Mucosa of descending colon (tissue), 3 donors: ENCODE measurements around the gene POR. TPM values are rescaled to one million over a fixed set of nuclear protein-coding genes. Genes with fewer than 3 reads are reported as not detected.

Experiments used
- ATAC-seq: fragments of 200-7000 bp; cut with Tn5 transposase; one replicate; pipeline ENCODE4 v1.9.1; 2020; ENCODE audit warnings: mild to moderate bottlenecking, moderate library complexity
- DNase-seq, 3 donors: peaks; one replicate each; pipeline ENCODE4 v3.0.0-alpha.2; 2020
- H3K36me3 ChIP-seq: fragments of 200-600 bp; one replicate; pipeline ENCODE4 v1.8.0; 2021; ENCODE audit warnings: low read depth, mild to moderate bottlenecking
- H3K4me1 ChIP-seq: fragments of 200-600 bp; one replicate; pipeline ENCODE4 v1.8.0; 2021; ENCODE audit warnings: low read depth, mild to moderate bottlenecking
- H3K4me3 ChIP-seq: fragments of 200-600 bp; one replicate; pipeline ENCODE4 v1.8.0; 2021; ENCODE audit warnings: mild to moderate bottlenecking
- H3K9me3 ChIP-seq: fragments of 200-600 bp; one replicate; pipeline ENCODE4 v1.8.0; 2021; ENCODE audit warnings: mild to moderate bottlenecking
- CTCF ChIP-seq: fragments of 200-600 bp; IDR thresholded peaks from one replicate; pipeline ENCODE4 v1.8.0; 2022; ENCODE audit warnings: antibody characterized with exemption, mild to moderate bottlenecking
- intact Hi-C, 2 donors: fragments of 100-400 bp; cut with DNase I in 1 of 2; cut with micrococcal nuclease in 1 of 2; formaldehyde crosslinking; loops; one replicate each; pipeline versions ENCODE4 v1.11.0 to v1.11.1; 2022; cut with DNase I, micrococcal nuclease
- total RNA-seq, 3 donors: library from RNA; stranded (reverse); fragmentation: NEBNext Ultra II Directional in 2 of 3; extraction: Animal tissue kit (Norgen Biotek cat#: 25700) in 2 of 3; gene quantifications; one replicate each; pipeline versions ENCODE4 v1.2.1 to v1.2.4, GENCODE V29; 2021 to 2023
- donor health status: DM: no; HTN: no; CAD: no; lungs with moderate emphysema.
- donor health status: DM: no; HTN: no; CAD: no.
- donor health status: DM: no; HTN: yes; CAD: no.

The POR gene
- total RNA-seq, 3 donors from 2014 or later, result 76.4 to 122 (median 118) TPM

DNA sequence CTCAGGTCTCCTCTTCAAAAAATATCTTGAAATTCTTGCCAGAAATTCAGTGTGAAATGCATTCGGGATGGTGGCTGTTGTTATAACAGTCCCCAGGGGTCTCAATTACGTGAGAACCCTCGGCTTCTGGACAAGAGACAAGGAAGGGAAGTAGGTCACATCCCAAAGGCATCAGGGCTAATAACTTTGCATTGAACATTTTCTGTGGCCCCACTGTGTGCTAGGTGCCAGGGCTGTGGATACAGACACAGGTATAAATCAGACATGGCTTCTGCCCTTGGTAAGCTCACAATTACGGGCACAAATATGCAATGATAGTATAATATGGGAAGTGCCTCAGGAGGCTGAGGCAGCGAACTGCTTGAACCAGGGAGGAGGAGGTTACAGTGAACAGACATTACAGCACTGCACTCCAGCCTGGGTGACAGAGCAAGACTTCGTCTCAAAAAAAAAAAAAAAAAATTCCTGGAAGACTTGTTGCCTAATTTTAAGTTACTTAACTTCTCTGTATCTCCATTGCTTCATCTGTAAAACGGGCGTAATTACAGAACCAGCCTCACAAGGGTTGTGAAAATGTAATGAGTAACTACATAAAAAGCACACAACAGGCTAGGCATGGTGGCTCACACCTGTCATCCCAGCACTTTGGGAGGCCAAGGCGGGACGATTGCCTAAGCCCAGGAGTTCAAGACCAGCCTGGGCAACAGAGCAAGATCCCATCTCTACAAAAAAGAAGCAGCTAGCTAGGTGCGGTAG is 38.7 kb upstream of the POR start:
- Histone ChIP-seq H3K4me3 (no peak overlapping the region), H3K4me1 (peaks cover 14% of the 10 kb centered on the region), H3K36me3 (peaks cover 3% of the 10 kb centered on the region), H3K9me3 (no peaks in the 10 kb centered on the region)
- no peak for DNase-seq
- ATAC-seq, result no peak
- intact Hi-C loops, result no loop called here
- TF ChIP-seq CTCF, result no peak

DNA sequence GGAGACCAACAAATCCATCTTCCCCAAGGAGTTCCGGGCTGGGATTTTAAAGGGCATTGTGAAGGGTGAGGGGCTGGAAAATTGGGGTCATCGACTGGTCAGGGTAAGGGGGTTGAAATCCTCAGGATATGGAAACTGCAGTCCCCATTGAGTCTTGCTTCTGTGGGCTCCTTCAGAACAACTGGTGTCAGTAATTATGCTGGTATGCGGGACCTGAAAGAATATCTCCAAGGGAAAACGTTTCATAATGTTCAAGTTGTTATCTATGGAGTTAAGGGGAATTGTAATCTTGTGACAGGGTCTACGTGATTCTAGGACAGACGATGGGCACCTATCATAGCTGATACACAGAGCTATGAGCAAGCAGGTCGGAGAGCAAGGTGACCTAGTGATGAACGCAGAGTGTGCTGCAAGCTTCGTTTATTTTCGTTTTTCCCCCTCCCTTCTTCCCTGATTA is 36.6 kb upstream of the POR start:
- no peak overlapping the region for H3K4me3 ChIP-seq
- no peak for ATAC-seq
- no peaks in the 10 kb centered on the region for H3K9me3 ChIP-seq
- TF ChIP-seq CTCF, result no peak
- DNase-seq, result no peak
- H3K4me1 ChIP-seq, result peaks cover 14% of the 10 kb centered on the region
- H3K36me3 ChIP-seq, result peaks cover 3% of the 10 kb centered on the region
- intact Hi-C loops, result no loop called here

- Histone ChIP-seq H3K36me3 (peaks cover 3% of the 10 kb centered on the region), H3K9me3 (no peaks in the 10 kb centered on the region), H3K4me1 (peaks cover 19% of the 10 kb centered on the region), H3K4me3 (peak within 1 kb of the TSS; percentile 73)
- intact Hi-C loops, result no loop called here
- peak; percentile 26 for TF ChIP-seq CTCF
- ATAC-seq (peak; percentile 99), DNase-seq (peak; percentile 97 to 99 (median 97))
Measured at GRCh38 chr7:75878769-75879611, 36.0 kb upstream of the POR start, which contains the start of gene RHBDD2. Gene RHBDD2, plus strand, starts transcription at chr7:75879034. Its CDS starts 49 bp downstream, at chr7:75879083.

- peak overlapping the region; percentile 73 for H3K4me3 ChIP-seq
- H3K9me3 ChIP-seq, result no peaks in the 10 kb centered on the region
- ATAC-seq, result no peak
- peaks cover 3% of the 10 kb centered on the region for H3K36me3 ChIP-seq
- intact Hi-C loops, result no loop called here
- DNase-seq, result no peak
- peaks cover 26% of the 10 kb centered on the region for H3K4me1 ChIP-seq
- no peak for TF ChIP-seq CTCF
Measured at GRCh38 chr7:75879771-75880184, 35.2 kb upstream of the POR start.

DNA sequence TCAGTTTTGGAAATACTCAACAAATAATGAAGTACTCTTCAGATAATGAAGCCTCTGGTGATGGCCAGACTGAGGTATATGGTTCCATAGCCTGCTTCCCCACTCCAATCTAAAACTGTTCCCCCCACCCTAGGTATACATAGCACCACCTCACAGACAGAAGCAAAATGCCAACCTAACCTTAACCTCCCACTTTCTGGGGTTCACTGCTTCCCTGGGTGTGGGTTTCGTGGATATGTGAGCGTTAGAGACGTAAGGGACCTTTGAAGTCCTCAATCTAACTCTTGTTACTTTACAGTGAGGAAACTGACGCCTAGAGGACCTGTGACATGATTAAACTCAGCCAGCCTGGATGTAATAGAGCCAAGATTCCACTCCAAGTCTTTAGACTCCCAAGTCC is 34.7 kb upstream of the POR start:
- peaks cover 26% of the 10 kb centered on the region for H3K4me1 ChIP-seq
- intact Hi-C loops, result no loop called here
- no peak for TF ChIP-seq CTCF
- H3K4me3 ChIP-seq, result no peak overlapping the region
- ATAC-seq, result no peak
- H3K9me3 ChIP-seq, result no peaks in the 10 kb centered on the region
- no peak for DNase-seq
- peaks cover 3% of the 10 kb centered on the region for H3K36me3 ChIP-seq
